ENCODE data around the gene USP28.
A peak's percentile ranks its signal among the peaks of the same experiment; 100 is the strongest.

USP28 gene

GRCh38 chr11:113876798-113877669, 1.7 kb upstream of the USP28 start:
- no peak for TF ChIP-seq CTCF (conservative IDR thresholded peaks at IDR 0.05; ENCODE audit: low read length)
- DNase-seq (ENCODE audit: low read depth), result no peak
- no peak overlapping the region for H3K4me3 ChIP-seq (ENCODE audit: low read length)

- DNase-seq (ENCODE audit: low read depth), result no peak
- no peak for TF ChIP-seq CTCF (conservative IDR thresholded peaks at IDR 0.05; ENCODE audit: low read length)
- peak overlapping the region; percentile 76 for H3K4me3 ChIP-seq (ENCODE audit: low read length)
These were observed 864 bp upstream of the USP28 start for GRCh38 chr11:113876074-113876797.

GRCh38 chr11:113874581-113875233, 665 bp downstream of the USP28 start:
- TF ChIP-seq CTCF (conservative IDR thresholded peaks at IDR 0.05; ENCODE audit: low read length), result no peak
- peak overlapping the region; percentile 78 for H3K4me3 ChIP-seq (ENCODE audit: low read length)
- peak; percentile 8 for DNase-seq (ENCODE audit: low read depth)

GRCh38 chr11:113874096-113874495, 1.3 kb downstream of the USP28 start:
- no peak for DNase-seq (ENCODE audit: low read depth)
- TF ChIP-seq CTCF (conservative IDR thresholded peaks at IDR 0.05; ENCODE audit: low read length), result no peak

GRCh38 chr11:113873236-113873626, 2.1 kb downstream of the USP28 start:
- no peak for TF ChIP-seq CTCF (conservative IDR thresholded peaks at IDR 0.05; ENCODE audit: low read length)
- H3K4me3 ChIP-seq (ENCODE audit: low read length), result no peak overlapping the region
- DNase-seq (ENCODE audit: low read depth), result no peak

More at GRCh38 chr11:113874096-113874495, 1.3 kb downstream of the USP28 start:
- H3K4me3 ChIP-seq (ENCODE audit: low read length), result peak overlapping the region; percentile 78; the same call in 1 of the 2 replicates

GRCh38 chr11:113871336-113871735, 4.0 kb downstream of the USP28 start:
- DNase-seq (ENCODE audit: low read depth), result no peak
- TF ChIP-seq CTCF (conservative IDR thresholded peaks at IDR 0.05; ENCODE audit: low read length), result no peak
- no peak overlapping the region for H3K4me3 ChIP-seq (ENCODE audit: low read length)
